Measurements from ENCODE around the gene OR6C6.
"Not testable (repeated sequence)": the region's sequence is repeated elsewhere in the genome, so short reads cannot be mapped to it uniquely, and the experiment has no call there.

OR6C6 gene

DNA sequence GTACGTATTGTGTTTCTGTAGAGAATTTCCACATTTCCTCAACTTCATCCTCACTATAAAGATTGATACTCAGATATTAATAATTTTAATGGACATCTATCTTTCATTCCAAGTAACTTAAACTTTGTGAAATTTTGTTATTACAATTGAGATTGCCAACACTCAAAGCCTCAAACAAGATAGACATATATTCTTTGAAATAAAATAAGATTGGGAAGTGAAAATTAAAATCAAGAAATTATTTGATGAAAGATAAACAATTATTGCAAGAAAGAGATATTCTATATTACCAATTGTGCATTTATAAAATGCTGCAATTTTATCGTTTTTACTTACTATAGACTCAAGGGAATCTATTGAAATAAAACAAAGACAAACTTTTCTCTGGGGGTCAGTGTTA is at the start of gene OR6C6:
Gene OR6C6, minus strand, starts transcription at position 101 of the 400 bp plus-strand sequence. CDS start 1,337 bp downstream, outside the sequence.
- no peak for DNase-seq

DNA sequence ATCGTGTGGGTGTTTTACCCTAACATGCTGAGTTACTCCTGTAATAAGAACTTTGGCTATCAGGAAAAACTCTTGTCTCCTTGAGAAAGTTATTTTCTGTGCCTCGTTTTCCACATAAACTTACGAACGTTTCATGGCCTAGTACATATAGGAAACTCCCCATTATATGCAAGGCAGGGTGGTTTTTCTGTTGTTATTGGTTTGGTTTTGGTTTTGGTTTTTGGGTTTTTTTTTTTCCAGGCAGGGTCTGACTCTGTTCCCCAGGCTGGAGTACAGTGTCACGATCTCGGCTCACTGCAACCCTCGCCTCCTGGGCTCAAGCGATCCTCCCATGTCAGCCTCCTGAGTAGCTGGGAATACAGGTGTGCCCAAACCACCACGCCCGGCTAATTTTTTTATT is 39.6 kb upstream of the OR6C6 start:
- DNase-seq, result no peak

DNA sequence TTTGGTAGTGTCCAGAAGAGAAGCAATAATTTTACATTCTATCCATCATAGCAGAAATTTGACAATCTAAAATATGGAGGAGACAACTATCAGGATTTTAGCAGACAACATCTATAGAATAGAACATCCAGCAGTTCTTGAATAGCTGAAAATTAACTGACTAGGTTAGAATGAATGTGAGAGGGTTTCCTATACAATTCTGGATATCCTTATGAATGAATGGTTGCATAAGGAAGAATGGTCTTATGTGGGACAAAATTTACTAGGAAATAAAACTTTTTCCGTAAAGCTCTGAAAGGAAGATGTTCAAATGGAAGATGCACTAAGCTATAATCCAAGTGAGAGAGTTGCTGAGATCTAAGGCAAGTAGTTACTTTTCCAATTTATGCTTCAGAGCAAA is 34.1 kb upstream of the OR6C6 start, which contains the start of gene OR6C3:
Gene OR6C3, plus strand, starts transcription at position 301 of the 400 bp plus-strand sequence. CDS start 955 bp downstream, outside the sequence.
- DNase-seq, result no peak

DNA sequence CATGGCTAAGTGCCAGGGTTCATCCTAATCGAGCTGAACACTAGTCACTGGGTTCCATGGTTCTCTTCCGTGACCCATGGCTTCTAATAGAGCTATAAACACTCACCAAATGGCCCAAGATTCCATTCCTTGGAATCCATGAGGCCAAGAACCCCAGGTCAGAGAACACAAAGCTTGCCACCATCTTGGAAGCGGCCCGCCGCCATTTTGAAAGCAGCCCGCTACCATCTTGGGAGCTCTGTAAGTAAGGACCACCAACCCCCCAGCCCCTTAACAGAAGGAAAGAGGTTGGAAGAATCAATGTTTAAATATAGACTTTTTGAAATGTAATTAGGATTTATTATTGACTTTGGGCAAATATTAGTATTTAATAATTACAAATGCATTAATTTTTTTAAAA is 29.4 kb upstream of the OR6C6 start:
- not testable (repeated sequence) for DNase-seq

DNA sequence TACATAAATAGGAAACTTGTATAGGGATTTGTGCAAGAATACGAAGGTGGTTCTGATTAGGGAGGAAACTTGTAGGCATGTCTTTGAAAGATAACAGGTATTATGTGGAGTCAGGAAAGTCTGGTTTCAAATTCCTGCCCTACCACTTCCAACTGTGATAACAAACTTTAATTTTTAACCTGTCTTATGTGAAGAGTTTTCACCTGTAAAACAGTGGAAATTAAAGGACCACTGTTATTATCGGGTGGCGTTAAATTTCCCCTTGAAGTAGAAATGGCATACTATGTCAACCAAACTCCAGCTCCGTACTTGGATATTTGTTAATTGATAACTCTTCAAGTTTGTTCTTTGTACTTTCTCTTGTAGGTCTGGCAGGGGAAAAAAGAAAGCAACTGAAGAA is 23.8 kb upstream of the OR6C6 start:
- DNase-seq, result no peak

DNA sequence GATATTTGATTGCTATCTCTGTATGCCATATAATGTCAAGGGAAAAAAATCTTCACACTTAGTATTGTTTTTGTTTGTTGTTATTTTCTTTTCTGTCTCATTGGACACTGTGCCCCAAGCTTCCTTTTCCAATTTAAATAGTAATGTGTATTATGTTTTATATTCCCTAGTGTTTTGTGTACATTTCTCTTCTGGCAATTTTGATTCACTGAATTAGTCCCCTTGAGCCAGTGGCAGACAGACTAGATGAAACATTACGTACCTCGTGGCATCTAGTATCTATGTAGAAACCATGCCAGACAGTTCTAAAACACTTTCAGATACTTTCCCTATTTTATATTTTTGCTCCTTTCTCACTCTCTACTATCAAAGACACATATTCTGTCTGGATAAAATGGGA is 17.7 kb upstream of the OR6C6 start, which contains the start of gene OR6C1:
Gene OR6C1, plus strand, starts transcription at position 301 of the 400 bp plus-strand sequence. CDS start 6,257 bp downstream, outside the sequence.
- DNase-seq, result no peak

DNA sequence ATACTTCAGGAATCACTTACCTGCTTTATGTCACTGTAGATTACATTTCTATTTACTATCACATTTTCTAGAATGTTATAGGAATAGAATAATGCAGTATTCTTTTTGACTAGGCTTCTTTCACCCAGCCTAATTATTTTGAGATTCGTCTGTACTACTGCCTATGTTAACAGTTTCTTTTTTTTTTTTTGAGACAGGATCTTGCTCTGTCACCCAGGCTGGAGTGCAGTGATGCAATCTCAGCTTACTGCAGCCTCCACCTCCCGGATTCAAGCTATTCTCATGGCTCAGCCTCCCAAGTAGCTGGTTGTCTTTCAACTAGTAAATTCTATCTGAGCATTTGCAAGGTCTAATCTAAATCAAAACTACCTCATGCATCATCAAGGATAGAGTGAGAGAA is 6.4 kb downstream of the OR6C6 start:
- no peak for DNase-seq

DNA sequence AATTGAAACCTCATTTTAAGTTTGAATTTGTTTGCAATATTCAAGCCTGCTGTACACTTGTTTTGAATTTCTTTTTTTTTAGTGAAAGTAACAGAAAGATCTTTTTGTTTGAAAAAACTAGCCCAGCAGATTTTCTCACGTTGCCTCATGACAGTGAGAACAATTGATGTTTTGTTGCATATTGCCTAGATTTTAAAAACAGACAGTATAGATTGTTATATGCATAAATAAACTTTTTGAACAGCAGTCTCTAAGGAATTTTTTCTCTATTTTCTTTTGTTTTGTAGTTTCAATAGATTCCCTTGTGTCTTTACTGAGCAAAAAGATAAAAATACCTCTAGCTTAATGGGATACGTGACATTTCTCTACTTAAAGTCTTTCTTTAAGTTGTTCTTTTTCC is 15.4 kb downstream of the OR6C6 start:
- DNase-seq, result no peak

DNA sequence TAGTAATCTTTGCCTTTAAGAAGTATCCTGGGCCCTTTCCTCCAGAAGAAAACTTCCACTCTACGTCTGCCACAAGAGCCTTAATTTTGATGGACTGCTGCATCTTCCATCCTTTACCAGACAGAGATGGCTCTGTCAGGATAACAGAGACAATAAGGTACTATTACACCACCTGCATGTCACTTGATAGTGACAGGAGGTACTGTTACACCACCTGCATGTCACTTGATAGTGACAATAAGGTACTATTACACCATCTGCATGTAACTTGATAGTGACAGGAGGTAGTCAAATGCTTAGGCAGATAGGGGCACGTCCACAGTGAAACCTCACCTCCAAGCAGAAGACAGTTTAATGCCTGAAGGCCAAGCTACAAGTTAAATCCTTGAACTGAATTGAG is 38.1 kb downstream of the OR6C6 start:
- no peak for DNase-seq

DNA sequence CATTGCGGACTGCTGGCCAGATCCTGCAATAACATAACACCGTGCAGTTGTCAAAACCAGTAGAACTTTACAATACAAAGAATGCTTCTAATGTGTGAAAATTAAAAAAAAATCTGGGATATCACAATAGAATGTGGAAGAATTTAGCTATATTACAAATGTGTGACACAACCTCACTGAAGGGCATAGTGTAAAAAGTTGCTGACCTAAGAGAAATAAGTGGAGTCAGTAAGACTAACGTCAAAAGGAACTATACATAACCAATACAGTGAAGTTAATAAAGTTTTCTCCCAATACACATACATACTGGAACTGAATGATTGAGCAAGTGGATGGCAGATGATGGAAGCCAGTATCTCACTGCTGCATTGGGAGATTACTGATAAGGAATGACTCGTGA is 39.5 kb downstream of the OR6C6 start:
- no peak for DNase-seq

DNA sequence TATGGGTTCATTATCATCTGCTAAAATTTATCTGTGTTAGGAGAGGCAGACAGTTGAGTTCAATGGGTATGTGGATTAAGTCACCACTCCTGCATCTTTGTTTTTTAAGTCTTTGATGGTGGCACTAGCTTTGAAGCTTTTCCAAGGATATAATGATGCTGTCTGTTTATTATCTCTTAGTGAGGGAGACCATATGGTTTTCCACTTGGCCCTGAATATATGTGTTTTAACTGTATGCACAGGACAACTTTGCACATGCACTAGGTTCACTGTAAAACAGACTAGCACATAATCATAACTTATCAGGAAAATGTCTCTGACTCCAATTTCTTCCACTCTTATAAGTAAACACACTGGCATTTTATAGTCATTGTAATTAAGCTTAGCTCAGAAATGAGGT is 43.1 kb downstream of the OR6C6 start:
- DNase-seq, result no peak

DNA sequence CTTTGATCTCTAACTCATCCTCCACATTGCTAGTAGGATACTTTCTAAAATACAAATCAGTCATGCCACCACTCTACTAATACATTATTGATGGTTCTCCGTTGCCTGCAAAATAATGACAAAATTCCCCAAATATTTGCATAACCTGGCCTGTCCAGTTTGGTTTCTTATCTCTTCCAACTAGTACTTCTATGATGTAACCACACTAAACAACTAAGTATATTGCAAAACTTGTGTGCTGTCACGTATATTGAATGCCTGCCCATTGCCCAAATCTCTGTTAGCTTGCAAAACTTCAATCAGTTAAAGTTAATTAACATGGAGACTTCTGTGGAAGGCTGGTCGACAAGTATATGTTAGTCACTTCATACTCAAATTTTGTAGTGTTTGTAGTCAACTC is 45.4 kb downstream of the OR6C6 start:
- DNase-seq, result no peak

DNA sequence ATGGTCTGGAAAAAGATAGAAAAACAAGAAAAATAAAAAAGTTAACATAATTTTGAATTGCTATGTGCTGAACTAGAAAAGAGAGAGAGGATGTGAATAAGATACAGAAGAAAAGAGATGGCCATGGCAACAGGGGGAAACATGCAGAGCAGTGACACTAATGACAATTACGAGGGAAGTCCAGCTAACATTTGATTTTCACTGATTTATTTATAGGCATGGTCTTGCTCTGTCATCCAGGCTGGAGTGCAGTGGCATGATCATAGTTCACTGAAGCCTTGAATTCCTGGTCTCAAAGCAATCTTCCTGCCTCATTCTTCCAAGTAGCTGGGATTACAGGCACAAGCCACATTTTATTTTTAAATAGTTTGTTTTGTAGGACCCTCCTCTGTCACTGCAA is 50.2 kb downstream of the OR6C6 start:
- no peak for DNase-seq

DNA sequence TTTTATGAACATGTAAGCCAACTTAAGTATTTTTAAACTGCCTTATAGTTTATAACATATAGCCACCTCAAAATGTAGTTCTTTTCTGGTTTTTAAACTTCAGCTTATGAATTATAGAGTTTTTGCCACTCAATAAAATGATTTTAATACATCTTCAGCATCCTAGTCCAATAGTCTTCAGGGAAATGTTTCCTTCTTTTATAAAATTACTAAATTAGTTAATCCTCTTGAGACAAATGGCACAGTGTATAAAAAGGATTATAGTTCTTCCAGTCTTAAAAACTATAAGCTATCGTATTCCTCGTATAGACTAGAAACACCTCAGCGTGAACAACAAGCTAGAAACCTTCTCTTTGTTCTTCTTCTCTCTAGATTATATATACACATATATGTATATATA is 52.1 kb downstream of the OR6C6 start, which contains the start of gene OR6C74:
Gene OR6C74, plus strand, starts transcription at position 301 of the 400 bp plus-strand sequence. CDS start 2,679 bp downstream, outside the sequence.
- DNase-seq, result no peak
